Peyer's patch (tissue), 4 donors: ENCODE data around the gene TTC22. TPM values are rescaled to one million over a fixed set of nuclear protein-coding genes. Genes with fewer than 3 reads are reported as not detected.

Source experiments
- DNase-seq, 3 donors: peaks; one replicate each; pipeline ENCODE4 v3.0.0-alpha.2; 2017 to 2019
- H3K27ac ChIP-seq, 4 donors: fragments of 200-600 bp; sonication (generic); one replicate each; pipeline ENCODE4 v1.5.1; 2016 to 2019
- H3K27me3 ChIP-seq, 2 donors: fragments of 200-600 bp; sonication (generic); one replicate each; pipeline ENCODE4 v1.5.1; 2019
- H3K36me3 ChIP-seq, 3 donors: fragments of 200-600 bp; sonication (generic); one replicate each; pipeline ENCODE4 v1.5.1; 2016 to 2019
- H3K4me1 ChIP-seq, 4 donors: fragments of 200-600 bp; sonication (generic); one replicate each; pipeline ENCODE4 v1.5.1; 2016 to 2019
- H3K4me3 ChIP-seq, 4 donors: fragments of 200-600 bp; sonication (generic); 1 replicate in 3 of 4; 2 replicates in 1 of 4; pipeline ENCODE4 v1.5.1; 2016 to 2019; ENCODE audit warnings: mild to moderate bottlenecking in 1 of 4
- H3K9me3 ChIP-seq, 4 donors: fragments of 200-600 bp; sonication (generic); one replicate each; pipeline ENCODE4 v1.5.1; 2016 to 2019; ENCODE audit warnings: mild to moderate bottlenecking in 1 of 4
- CTCF ChIP-seq, 6 experiments: fragments of 450-650 bp in 4 of 6; fragments of 200-600 bp in 2 of 6; sonication (generic) in 1 of 6; IDR thresholded peaks; one replicate each; pipeline ENCODE4 v1.5.1; 2017 to 2019; ENCODE audit warnings: antibody characterized with exemption in 6 of 6, mild to moderate bottlenecking in 3 of 6, moderate library complexity in 1 of 6
- POLR2A ChIP-seq, 2 donors: fragments of 450-650 bp; IDR thresholded peaks; one replicate each; pipeline ENCODE4 v1.5.1; 2017; ENCODE audit warnings: antibody characterized with exemption in 2 of 2, mild to moderate bottlenecking in 2 of 2, moderate library complexity in 2 of 2
- total RNA-seq, 4 donors: library from RNA; depleted of rRNA; stranded (reverse); fragments of >200 nt; gene quantifications; one replicate each; pipeline ENCODE4 v1.1.0, GENCODE V29; 2016

TTC22 gene
- 100 to 1,000 TPM in 2 of 4 donors, 10 to 100 TPM in 2; 15.7 to 136 (median 102) TPM for total RNA-seq

GRCh38 chr1:54800899-54801759 lies at the start of gene TTC22:
Gene TTC22, minus strand, starts transcription at chr1:54801323. Its CDS starts 160 bp downstream, at chr1:54801163.
- peak within 1 kb of the TSS; percentile 78 to 93 (median 87) for H3K27ac ChIP-seq
- no peaks in the 10 kb centered on the region for H3K27me3 ChIP-seq
- peak; percentile 79 to 93 (median 92) for DNase-seq
- H3K4me3 ChIP-seq: peak within 1 kb of the TSS; percentile 53 to 71 (median 62)
- no peaks in the 10 kb centered on the region for H3K36me3 ChIP-seq
- no peaks in the 10 kb centered on the region for H3K9me3 ChIP-seq
- TF ChIP-seq POLR2A (IDR thresholded peaks at IDR 0.05): peak; percentile 72 to 75
- TF ChIP-seq CTCF (IDR thresholded peaks at IDR 0.05): peak in 5 of 6 experiments; percentile 53 to 76 (median 69)
- peaks cover 5 to 43% (median 8%) of the 10 kb centered on the region in 4 donors for H3K4me1 ChIP-seq

GRCh38 chr1:54850737-54851136 lies 49.6 kb upstream of the TTC22 start:
- H3K4me3 ChIP-seq: no peak overlapping the region
- no peaks in the 10 kb centered on the region for H3K4me1 ChIP-seq
- H3K9me3 ChIP-seq: no peaks in the 10 kb centered on the region
- TF ChIP-seq POLR2A (IDR thresholded peaks at IDR 0.05) (no peak), CTCF (IDR thresholded peaks at IDR 0.05) (no peak)
- DNase-seq: no peak
- H3K27ac ChIP-seq: peak overlapping the region in 1 of 4 donors; percentile 17
- H3K27me3 ChIP-seq: no peaks in the 10 kb centered on the region
- H3K36me3 ChIP-seq: peaks cover 0 to 56% (median 0%) of the 10 kb centered on the region in 3 donors

- TF ChIP-seq CTCF (IDR thresholded peaks at IDR 0.05): no peak
- no peak for TF ChIP-seq POLR2A (IDR thresholded peaks at IDR 0.05)
- H3K4me1 ChIP-seq: no peaks in the 10 kb centered on the region
- H3K27ac ChIP-seq: peak overlapping the region in 1 of 4 donors; percentile 17
- no peak for DNase-seq
- H3K9me3 ChIP-seq: no peaks in the 10 kb centered on the region
- peaks cover 0 to 52% (median 0%) of the 10 kb centered on the region in 3 donors for H3K36me3 ChIP-seq
- H3K27me3 ChIP-seq: no peaks in the 10 kb centered on the region
- no peak overlapping the region for H3K4me3 ChIP-seq
These were observed 49.1 kb upstream of the TTC22 start for GRCh38 chr1:54850069-54850730.

GRCh38 chr1:54849219-54850068 lies 48.3 kb upstream of the TTC22 start:
- Histone ChIP-seq H3K27me3 (no peaks in the 10 kb centered on the region), H3K4me3 (no peak overlapping the region), H3K27ac (no peak overlapping the region), H3K4me1 (no peaks in the 10 kb centered on the region), H3K36me3 (peaks cover 0 to 48% (median 0%) of the 10 kb centered on the region in 3 donors), H3K9me3 (no peaks in the 10 kb centered on the region)
- TF ChIP-seq CTCF (IDR thresholded peaks at IDR 0.05): no peak
- no peak for TF ChIP-seq POLR2A (IDR thresholded peaks at IDR 0.05)
- DNase-seq: no peak
